Skeletal muscle cell (primary cell): ENCODE data around the gene RPL14.
A peak's percentile ranks its signal among the peaks of the same experiment; 100 is the strongest.
"Not testable (repeated sequence)": the region's sequence is repeated elsewhere in the genome, so short reads cannot be mapped to it uniquely, and the experiment has no call there.

ENCODE experiments used
- DNase-seq: peaks from one replicate; pipeline ENCODE4 v3.0.0-alpha.2; 2010; ENCODE audit warnings: low read depth
- H3K4me3 ChIP-seq: 2 replicates; pipeline ENCODE4 v1.5.1; 2011; ENCODE audit warnings: low read depth, mild to moderate bottlenecking, control low read depth, low read length, moderate library complexity

RPL14 gene

DNA sequence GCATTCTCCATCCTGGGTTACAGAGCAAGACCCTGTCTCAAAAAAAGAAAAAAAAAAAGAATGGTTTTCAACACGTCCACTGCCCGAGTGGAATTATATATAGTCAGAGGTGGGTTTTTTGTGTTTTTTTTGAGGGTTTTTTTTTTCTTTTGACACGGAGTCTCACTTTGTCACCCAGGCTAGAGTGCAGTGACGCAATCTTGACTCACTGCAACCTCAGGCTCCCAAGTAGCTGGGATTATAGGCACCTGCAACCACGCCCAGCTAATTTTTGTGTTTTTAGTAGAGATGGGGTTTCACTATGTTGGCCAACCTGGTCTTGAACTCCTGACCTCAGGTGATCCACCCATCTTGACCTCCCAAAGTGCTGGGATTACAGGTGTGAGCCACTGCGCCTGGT is 3.3 kb downstream of the RPL14 start:
- DNase-seq, H3K4me3 ChIP-seq: not testable (repeated sequence)

DNA sequence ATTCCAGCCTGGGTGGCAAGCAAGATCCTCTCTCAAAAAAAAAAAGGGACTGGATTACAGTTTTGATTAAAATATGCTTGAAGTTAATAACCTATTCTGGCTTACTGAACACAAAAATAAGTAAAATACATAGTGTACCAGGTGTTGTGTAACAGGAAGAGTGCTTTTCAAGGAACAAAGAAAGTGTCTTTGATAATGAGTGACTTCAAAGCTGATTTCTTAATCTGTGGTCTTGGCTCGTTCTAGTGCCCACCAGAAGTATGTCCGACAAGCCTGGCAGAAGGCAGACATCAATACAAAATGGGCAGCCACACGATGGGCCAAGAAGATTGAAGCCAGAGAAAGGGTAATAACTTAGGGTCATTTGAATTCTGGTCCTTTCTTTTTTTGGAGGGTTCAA is 4.0 kb downstream of the RPL14 start:
- H3K4me3 ChIP-seq: no peak overlapping the region
- no peak for DNase-seq

DNA sequence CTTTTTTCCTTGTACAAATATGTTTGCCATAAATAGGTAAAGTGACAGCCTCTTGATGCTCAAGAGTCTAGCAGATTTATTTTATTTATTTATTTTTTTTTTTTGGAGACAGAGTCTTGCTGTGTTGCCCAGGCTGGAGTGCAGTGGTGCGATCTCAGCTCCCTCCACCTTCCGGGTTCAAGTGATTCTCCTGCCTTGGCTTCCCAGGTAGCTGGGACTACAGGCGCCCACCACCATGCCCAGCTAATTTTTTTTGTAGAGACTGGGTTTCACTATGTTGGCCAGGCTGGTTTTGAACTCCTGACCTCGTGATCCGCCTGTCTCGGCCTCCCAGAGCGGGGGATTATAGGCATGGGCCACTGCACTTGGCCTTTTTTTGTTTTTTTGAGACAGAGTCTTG is 5.7 kb downstream of the RPL14 start:
- DNase-seq, H3K4me3 ChIP-seq: not testable (repeated sequence)

DNA sequence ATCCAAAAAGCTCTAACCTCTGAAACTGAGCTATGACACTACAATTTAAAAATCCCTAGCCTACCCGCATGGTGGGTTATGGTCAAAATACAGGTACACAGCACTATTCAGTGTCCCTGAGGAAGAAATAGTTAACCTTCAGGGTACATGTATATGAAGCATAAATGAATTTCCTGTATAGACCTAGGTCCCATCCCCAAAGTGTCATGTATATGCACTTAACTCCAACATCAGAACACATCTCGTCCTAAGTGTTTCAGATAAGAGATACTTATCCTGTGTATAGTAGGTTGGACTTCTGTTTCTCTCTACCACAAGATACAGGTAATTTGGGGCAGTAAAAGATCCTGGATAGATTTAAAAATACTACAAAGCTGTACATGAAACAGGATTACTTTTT is 6.4 kb downstream of the RPL14 start:
- no peak overlapping the region for H3K4me3 ChIP-seq
- no peak for DNase-seq

DNA sequence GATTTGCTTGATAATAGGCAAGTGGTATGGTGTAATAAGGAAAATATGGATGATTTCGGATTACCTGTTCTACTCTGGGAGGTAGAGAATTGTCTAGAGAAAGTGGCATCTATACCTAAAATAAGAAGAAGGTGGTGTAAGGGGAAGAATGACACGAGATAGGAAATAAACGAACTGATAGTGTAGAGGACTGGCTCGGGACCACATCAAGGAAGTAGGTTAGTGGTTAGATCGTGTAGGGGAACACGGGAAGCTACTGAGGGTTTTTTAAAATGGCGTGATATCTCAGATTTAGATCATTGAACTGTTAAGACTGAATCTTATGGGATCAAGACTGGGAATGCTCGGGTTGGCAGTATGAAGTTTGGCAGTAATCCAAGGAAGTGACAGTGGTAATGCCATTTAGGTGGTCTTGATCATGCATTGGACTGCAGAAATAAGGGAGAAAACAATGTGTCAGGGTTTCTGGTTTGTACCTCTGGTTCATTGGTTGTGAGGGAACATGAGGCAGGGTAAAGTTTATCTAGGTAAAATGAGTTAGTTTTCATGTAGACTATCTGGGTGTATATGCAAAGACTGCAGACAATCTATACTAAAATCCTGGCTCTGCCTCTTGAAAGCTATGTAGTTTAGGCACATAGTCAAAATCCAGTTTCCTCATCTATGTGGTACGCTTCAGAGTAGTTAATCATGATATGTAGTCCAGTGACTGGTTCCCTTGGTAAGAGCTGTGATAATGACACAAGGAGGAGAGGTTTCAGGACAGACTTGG is 7.4 kb downstream of the RPL14 start:
- no peak for DNase-seq
- H3K4me3 ChIP-seq: no peak overlapping the region

DNA sequence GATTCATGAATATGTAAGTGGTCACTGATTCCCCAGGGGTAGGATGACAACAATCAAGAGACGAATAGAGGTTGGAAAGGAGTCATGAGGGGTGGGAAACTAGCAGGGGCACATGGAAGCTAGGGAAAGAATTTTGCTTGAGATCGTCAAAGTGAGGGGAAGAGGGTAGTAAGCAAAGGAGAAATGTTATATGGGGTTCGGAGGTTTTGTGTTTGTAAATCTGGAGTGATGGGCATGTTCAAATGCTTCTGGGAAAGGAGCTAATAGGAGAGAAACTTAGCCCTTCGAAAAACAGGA is 7.9 kb downstream of the RPL14 start:
- H3K4me3 ChIP-seq: no peak overlapping the region
- no peak for DNase-seq

DNA sequence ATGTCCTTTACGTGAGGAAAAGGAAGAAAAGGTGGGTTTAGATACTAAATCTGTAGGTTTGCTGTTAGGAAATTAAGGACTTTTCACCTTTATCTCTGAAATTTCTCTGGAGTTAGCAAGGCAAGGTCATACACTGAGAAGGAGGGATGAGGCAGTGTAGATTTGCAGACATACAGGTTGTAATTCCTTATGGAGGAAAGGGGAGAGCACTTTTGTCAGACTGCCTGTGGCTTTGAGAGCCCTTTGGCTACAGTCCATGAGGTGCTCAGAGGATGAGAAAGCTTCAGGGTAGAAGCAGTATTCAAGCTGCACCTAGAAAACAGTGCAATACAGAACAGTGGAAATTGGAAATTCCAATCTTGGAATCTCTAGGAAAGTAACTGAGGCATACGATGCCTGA is 8.3 kb downstream of the RPL14 start:
- DNase-seq: no peak
- H3K4me3 ChIP-seq: no peak overlapping the region

DNA sequence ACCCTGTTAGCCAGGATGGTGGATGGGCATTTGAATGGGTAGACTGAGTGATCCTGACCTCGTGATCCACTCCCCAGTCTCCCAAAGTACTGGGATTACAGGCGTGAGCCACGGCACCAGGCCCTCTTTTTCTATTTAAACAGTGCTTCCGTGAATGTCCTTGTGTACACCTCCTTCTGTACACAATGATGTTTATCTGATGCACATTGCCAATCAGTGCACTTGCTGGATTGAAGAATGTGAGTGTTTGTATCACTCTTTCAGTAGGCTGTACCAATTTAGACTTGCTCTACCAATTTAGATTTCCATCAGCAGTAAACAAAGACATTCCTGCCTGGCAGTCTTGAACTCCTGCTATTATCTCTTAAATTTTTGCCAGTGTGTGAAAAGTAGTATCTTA is 10.9 kb downstream of the RPL14 start:
- DNase-seq: no peak
- no peak overlapping the region for H3K4me3 ChIP-seq

DNA sequence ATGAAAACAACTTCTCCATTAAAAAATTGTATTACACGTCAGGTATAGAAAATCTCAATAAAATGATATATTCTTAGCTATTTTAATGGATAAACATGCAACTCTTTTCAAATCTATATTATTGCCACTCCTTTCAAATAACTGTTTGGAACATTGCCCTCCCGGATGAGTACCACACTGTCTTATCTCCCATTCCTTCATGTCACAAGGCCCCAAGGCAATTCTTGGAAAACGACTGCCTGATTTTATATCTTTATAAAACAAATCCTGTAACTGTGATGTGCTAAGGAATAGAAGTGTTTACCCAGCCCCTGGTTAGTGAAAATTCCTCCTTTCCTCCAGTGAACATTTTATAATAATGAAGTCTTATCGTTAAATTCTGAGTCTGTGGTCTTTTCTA is 13.6 kb downstream of the RPL14 start:
- DNase-seq: no peak

DNA sequence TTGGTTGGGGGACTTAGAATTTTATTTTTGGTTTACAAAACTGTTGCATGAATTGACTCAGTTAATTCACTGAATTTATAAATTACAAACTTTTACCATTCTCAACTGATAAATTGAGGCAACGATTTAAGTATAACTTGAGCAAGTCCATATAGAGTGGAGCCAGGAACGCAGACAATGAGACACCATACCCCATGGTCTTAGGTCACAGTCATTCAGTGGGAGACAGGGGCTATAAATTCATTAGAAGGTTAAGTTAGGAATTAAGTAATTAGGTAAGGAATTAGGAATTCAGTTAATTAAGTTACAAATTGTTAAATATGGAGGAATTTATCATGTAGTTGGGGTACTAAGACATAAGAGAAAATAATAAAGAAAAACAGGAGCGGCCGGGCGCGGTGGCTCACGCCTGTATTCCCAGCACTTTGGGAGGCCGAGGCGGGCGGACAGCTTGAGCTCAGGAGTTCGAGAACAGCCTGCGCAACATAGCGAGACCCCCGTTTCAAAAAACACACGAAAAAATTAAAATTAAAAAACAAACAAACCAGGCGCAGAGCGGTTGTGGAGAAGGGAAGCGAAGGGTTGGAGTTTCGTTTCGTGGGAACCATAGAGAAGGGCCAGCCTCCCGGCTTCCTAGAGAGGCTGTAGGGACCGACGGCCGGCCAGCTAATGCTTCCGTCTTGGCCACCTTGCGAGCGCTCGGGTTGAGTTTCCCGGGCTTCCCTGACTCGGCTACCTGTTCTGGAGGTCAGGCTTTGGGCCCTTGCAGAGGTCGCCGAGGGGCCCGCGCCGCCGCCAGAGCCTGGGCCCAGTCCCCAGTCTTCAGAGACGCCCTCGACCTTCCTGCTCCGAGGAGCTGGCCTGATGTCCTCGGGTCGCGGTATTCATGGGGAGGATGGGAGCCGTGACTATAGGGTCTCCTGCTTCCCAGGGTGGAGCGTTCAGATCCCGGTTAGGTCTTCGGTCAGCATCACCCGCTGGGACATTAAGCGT is 19.6 kb downstream of the RPL14 start, which contains the start of gene ZNF619:
Gene ZNF619, plus strand, starts transcription at position 645 of the 993 bp plus-strand sequence. CDS start 858 bp downstream, outside the sequence.
- H3K4me3 ChIP-seq: peak within 1 kb of the TSS; percentile 83
- peak; percentile 32 for DNase-seq

More for the DNA sequence above, 13.6 kb downstream of the RPL14 start:
- no peak overlapping the region for H3K4me3 ChIP-seq

DNA sequence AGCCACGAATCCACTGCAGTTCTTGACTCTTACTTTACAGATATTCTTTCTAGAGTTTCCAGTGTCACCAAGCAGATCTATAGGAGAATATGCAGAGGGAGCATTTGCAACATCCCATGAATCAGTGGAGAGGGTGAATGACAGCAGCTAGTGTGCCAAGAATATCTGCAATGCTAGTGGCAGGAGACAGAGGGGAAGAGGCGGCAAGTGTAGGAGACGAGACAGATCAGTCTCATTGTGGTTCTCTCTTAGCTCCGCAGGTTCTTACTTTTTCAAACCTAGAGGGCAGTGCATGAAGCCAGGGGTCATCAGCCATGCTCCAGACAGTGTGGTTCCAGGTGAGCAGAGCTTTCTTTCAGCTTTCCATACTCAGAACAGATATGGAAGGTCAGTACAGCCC is 20.5 kb downstream of the RPL14 start:
- H3K4me3 ChIP-seq: peak overlapping the region; percentile 83
- no peak for DNase-seq

DNA sequence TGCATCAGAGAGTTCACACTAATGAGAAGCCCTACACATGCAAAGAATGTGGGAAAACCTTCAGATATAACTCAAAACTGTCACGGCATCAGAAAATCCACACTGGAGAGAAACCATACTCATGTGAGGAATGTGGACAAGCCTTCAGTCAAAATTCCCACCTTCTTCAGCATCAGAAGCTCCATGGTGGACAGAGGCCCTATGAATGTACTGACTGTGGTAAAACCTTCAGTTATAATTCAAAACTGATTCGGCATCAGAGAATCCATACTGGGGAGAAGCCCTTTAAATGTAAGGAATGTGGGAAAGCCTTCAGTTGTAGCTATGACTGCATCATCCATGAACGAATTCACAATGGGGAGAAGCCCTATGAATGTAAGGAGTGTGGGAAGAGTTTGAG is 30.0 kb downstream of the RPL14 start:
- DNase-seq: no peak
- no peak overlapping the region for H3K4me3 ChIP-seq

DNA sequence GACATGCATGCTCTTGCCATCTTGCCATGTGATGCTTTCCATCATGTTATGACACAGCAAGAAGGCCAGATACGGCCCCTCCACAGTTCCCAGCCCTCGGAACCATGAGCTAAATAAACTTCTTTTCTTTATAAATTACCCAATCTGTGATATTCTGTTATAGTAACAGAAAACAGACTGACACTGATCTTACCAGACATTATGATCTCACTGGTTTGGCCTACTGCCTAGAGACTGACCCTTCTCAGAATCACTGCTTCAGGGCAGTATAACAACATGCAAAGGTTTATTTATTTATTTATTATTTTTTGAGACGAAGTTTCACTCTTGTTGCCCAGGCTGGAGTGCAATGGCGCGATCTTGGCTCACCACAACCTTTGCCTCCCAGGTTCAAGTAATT is 33.8 kb downstream of the RPL14 start:
- H3K4me3 ChIP-seq: no peak overlapping the region
- no peak for DNase-seq

DNA sequence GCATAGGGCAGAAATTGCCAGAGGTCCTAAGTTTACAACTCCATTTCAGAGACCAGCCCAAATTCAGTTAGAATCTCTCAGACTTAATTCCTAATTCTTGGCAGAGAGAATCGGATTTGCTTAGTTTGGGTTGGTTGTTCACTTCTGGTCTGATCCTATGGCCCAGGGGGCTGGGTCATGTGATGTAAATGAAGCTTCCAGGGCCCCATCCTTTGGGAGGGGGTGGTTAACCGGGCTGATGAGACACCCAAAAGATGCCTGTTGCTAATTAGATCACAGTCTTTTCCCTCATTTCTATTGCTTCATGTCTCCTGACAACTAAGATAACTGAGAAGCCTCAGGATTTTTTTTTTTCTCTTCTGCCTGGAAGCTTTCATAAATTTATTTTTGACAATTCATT is 37.6 kb downstream of the RPL14 start:
- no peak for DNase-seq

DNA sequence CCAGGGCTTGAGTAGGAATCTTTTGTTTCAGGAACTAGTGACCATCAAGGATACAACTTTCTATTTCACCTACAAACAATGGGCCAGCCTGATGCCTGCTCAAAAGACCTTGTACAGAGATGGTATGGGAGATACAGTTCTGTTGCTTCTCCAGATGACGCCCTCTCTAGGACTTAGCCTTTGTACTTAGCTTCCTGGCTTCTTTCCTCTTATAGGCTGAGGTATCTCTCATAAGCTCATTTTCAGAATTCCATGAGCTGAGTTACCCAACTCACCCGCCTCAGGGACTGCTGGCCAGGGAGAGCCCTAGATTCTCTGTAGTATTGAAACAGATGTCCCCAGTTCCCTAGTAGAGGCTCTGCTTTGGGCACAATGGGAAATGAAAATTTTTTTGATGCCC is 40.1 kb downstream of the RPL14 start:
- no peak for DNase-seq
- H3K4me3 ChIP-seq: no peak overlapping the region

More for the DNA sequence above, 37.6 kb downstream of the RPL14 start:
- no peak overlapping the region for H3K4me3 ChIP-seq

DNA sequence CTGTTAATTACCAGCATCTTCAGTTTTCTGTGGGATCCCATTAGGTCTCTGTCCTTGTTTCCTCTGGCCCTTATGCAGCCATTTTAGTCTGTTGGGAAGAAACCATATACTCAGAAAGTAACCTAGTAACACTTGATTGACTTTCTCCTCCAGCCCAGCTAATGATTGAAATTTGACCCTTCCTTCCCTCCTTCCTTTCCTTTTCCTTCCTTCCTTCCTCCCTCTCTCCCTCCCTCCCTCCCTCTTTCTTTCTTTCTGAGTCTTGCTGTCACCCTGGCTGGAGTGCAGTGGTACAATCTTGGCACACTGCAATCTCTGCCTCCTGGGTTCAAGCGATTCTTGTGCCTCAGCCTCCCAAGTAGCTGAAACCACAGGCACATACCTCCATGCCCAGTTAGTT is 42.8 kb downstream of the RPL14 start:
- no peak for DNase-seq
- H3K4me3 ChIP-seq: no peak overlapping the region

DNA sequence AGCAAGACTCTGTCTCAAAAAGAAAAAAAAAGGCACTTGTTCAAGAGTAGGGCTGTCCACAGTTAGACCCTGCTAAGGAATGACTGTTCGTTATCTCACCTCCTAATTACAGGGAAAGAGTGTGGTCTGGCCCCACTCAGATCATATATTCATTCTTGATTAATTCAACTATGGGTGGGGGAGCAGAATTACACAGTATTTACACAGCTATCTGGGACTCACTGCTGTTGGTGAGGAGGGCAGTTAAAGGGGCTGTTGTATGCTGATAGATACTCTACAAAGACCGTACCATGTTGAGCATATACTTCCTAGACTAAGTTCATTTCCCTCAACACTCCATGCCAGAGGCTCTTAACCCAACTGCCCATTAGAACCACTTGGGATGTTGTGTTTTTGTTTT is 44.9 kb downstream of the RPL14 start:
- no peak overlapping the region for H3K4me3 ChIP-seq
- DNase-seq: no peak

DNA sequence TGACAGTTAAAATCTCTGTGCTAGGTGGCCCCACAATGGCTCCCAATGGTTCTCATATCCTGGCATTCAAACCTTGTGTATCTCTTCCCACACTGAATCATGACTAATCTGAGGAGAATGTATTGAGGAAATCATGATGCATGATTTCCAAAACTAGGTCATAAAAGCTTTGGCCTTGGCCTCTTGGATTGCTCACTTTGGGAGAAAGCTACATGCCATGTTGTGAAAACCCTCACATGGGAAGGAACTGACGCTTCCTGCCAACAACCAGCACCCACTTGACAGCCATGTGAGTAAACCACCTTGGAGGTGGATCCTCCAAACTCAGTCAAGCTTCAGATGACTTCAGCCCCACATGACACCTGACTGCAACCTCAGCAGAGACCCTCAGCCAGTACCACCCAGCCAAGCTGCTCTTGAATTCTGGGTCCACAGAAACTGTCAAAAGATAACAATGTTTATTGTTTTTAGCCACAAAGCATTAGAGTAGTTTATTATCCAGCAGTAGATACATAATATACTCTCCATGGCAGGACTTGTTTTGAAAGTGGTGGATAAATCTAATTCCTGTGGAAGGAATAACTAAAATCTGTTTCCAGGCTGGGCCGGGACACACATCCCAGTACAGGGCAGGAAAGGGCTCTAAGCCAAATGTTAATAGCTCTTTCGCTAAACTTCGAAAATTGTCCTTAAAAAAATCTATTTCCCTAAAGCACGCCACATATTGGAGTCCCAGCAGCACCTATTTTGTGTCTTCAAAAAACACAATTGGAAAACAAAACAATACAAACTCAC is 47.7 kb downstream of the RPL14 start:
- DNase-seq: peak; percentile 95
- H3K4me3 ChIP-seq: no peak overlapping the region

DNA sequence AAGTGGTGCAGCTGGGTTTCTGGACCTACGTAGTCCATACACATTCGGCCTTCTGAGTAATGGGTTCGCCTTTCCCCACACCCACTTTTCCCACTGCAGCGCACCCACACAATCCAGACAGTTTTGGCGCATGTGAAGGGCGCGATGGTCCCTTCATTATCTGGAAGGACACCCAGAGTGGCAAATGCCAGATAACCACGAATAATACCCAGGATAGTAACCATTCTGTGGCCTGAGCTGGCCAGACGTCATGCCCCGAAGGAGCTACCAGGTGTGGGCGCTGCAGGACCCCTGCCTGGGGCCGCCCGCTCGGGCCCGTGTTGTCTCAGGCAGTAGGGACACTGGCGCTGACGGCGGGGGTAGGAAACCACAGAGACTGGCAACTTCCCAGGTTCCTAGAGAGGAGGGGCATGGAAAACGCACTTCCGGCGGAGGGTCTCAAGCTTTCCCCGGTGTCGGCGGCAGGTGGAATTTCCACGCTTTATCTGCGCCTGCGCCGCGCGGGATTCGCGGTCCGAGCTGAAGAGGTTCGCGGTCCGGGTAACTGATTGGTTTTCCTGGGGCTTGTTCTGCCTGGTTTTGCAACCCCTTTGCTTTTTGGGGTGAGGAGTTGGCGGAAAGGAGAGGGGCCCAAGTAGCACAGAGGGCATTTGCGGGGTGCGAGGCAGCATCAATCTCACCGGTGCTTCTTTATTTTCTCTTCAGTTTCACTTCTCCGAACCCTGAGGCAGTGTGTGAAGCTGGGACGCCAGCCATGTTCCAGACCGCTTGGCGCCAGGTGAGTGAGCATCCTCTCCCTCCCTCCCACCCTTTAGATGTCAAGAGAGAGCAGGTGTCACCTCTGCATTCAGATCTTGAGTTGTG is 48.7 kb downstream of the RPL14 start, which contains the start of gene ZNF620:
Gene ZNF620, plus strand, starts transcription at position 441 of the 864 bp plus-strand sequence. Its CDS starts 314 bp downstream, at position 755.
- H3K4me3 ChIP-seq: peak within 1 kb of the TSS; percentile 57
- no peak for DNase-seq
